B cell (primary cell): ENCODE measurements around the gene FAM170B.

Experiments used
- EZH2 ChIP-seq: IDR thresholded peaks from 2 replicates; pipeline ENCODE4 v1.6.1; 2012; ENCODE audit warnings: borderline replicate concordance, low read depth, mild to moderate bottlenecking, moderate library complexity, low read length; ENCODE audit not compliant: insufficient read depth, poor library complexity, severe bottlenecking
- TF ChIP-seq, protein P1 (sequence below): fragments of 200-600 bp; IDR thresholded peaks from one replicate; pipeline ENCODE4 v1.8.0; 2022; ENCODE audit warnings: antibody characterized with exemption, mild to moderate bottlenecking

DNA sequence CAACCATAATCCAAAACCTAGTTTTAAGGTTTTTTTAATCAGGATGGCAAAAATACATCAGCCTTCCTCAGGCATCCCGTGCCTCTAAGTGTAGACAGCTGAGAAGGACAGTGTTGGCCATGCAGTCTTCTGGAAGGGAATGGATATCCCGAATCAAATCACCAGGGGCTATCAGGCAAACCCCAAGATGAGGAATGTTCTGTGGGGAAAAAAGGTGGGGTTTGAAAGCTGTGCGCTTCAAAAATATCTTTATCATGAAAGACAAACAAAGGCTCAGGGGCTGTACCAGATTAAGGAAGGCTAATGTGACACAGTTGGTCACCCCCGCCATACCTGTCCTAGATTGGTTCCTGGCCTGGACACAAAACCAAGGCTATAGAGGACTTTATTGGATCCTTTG lies 49.0 kb upstream of the FAM170B start:
- TF ChIP-seq, protein P1, sequence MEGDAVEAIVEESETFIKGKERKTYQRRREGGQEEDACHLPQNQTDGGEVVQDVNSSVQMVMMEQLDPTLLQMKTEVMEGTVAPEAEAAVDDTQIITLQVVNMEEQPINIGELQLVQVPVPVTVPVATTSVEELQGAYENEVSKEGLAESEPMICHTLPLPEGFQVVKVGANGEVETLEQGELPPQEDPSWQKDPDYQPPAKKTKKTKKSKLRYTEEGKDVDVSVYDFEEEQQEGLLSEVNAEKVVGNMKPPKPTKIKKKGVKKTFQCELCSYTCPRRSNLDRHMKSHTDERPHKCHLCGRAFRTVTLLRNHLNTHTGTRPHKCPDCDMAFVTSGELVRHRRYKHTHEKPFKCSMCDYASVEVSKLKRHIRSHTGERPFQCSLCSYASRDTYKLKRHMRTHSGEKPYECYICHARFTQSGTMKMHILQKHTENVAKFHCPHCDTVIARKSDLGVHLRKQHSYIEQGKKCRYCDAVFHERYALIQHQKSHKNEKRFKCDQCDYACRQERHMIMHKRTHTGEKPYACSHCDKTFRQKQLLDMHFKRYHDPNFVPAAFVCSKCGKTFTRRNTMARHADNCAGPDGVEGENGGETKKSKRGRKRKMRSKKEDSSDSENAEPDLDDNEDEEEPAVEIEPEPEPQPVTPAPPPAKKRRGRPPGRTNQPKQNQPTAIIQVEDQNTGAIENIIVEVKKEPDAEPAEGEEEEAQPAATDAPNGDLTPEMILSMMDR, result no peak
- no peak for TF ChIP-seq EZH2
